Esophagus (tissue), 2 donors: Measurements from ENCODE around the gene C1orf167. TPM values are rescaled to one million over a fixed set of nuclear protein-coding genes. Genes with fewer than 3 reads are reported as not detected.

Source experiments
- H3K27ac ChIP-seq, 2 donors: one replicate each; pipeline ENCODE4 v1.5.1; 2013; ENCODE audit warnings: low read depth in 2 of 2, mild to moderate bottlenecking in 2 of 2, inconsistent platforms in 1 of 2, low read length in 1 of 2, moderate library complexity in 1 of 2
- H3K27me3 ChIP-seq, 2 donors: one replicate each; pipeline ENCODE4 v1.6.1; 2013; ENCODE audit warnings: low read length in 2 of 2, control low read depth in 1 of 2, mild to moderate bottlenecking in 1 of 2; ENCODE audit not compliant: insufficient read depth in 2 of 2, control insufficient read depth in 1 of 2
- H3K36me3 ChIP-seq, 2 donors: one replicate each; pipeline ENCODE4 v1.6.1; 2013; ENCODE audit warnings: low read length in 1 of 2; ENCODE audit not compliant: control insufficient read depth in 2 of 2, insufficient read depth in 2 of 2
- H3K4me1 ChIP-seq, 2 donors: one replicate each; pipeline ENCODE4 v1.6.1; 2013; ENCODE audit warnings: low read length in 1 of 2; ENCODE audit not compliant: control insufficient read depth in 2 of 2, insufficient read depth in 2 of 2
- H3K4me3 ChIP-seq, 2 donors: one replicate each; pipeline ENCODE4 v1.5.1; 2013; ENCODE audit warnings: low read length in 2 of 2, mild to moderate bottlenecking in 2 of 2, low read depth in 1 of 2, moderate library complexity in 1 of 2
- H3K9me3 ChIP-seq, 2 donors: one replicate each; pipeline ENCODE4 v1.6.1; 2013; ENCODE audit warnings: mild to moderate bottlenecking in 2 of 2, low read depth in 1 of 2, low read length in 1 of 2, moderate library complexity in 1 of 2; ENCODE audit not compliant: control insufficient read depth in 2 of 2, insufficient read depth in 1 of 2
- WGBS, 2 donors: extraction: QIAGEN DNeasy Blood & Tissue Kit; methylation state at CpG; one replicate each; pipeline ENCODE4 v1.1.7; 2013; 5-methylcytosine and 5-hydroxymethylcytosine counted together
- polyA plus RNA-seq, 2 donors: library from polyadenylated mRNA; stranded (reverse); fragments of 200-250 nt; gene quantifications; one replicate each; pipeline ENCODE4 v1.2.3, GENCODE V29; 2013
- donor health status: healthy with polysubstance abuse.
- donor health status: Bipolar disorder and iron deficiency.

The C1orf167 gene
- polyA plus RNA-seq, 2 donors = 0.98 to 1.3 TPM

DNA sequence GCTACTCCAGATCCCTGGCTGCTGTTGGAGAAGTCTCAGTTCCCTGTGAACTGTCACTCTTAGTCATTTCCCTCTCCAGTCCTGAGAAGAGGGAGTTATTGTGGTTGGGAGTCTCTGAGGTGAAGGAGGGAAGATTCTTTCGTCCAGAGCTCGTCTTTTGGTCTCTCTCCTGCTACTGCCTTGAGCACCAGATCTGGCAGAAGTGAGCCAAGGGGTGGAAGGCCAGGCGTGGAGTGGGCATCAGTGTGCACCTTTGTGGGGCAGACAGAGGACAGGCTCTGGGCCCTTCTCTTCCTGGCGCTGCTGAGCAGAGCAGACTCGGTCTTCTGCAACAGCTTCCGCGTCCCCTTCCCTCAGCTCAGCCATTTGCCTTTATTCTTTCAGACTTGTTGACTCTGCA is 63.1 kb downstream of the C1orf167 start:
- Histone ChIP-seq H3K4me3 (no peak overlapping the region), H3K27ac (no peak overlapping the region), H3K9me3 (no peaks in the 10 kb centered on the region), H3K27me3 (no peaks in the 10 kb centered on the region), H3K36me3 (peaks cover 12 to 50% of the 10 kb centered on the region in 2 donors), H3K4me1 (no peaks in the 10 kb centered on the region)
- 91% methylated on average over 7 of the region's 7 CpGs for WGBS, 2 donors

DNA sequence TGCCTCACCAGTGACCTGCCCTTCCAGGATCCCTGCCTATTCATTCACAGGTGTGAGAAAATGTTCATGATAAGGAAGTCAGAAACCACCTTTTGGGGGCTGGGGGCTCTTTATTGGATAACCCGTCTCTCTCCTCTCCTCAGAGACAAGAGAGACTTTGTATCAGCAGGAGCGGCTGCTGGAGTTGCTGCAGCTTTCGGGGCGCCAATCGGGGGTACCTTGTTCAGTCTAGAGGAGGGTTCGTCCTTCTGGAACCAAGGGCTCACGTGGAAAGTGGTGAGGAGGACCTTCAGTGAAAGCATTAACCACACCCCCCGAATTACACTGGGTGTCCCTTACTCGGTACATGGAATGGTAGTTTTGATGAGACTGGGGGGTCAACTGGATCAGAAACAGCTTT is 65.0 kb downstream of the C1orf167 start:
- H3K36me3 ChIP-seq = peaks cover 12 to 50% of the 10 kb centered on the region in 2 donors
- H3K27ac ChIP-seq = no peak overlapping the region
- H3K9me3 ChIP-seq = no peaks in the 10 kb centered on the region
- no peaks in the 10 kb centered on the region for H3K27me3 ChIP-seq
- 96% methylated on average over 9 of the region's 9 CpGs for WGBS, 2 donors
- no peak overlapping the region for H3K4me3 ChIP-seq
- no peaks in the 10 kb centered on the region for H3K4me1 ChIP-seq

DNA sequence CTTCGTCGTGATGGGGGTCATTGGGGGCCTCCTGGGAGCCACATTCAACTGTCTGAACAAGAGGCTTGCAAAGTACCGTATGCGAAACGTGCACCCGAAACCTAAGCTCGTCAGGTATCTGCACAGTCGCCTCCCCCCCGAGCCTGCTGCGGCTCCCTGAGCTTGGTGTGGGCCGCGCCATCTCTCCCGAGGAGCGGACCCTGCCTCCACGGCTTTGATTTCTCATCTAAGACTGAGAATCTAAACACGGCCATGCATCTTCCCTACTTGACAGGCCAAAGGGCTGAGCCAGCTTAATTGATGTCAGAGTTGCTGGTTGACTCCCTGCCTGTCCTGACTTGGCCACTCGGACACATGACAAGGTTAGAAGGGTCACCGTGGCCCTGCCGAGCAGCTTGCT is 66.5 kb downstream of the C1orf167 start:
- Histone ChIP-seq H3K27me3 (no peaks in the 10 kb centered on the region), H3K9me3 (no peaks in the 10 kb centered on the region), H3K27ac (no peak overlapping the region), H3K36me3 (peaks cover 17 to 50% of the 10 kb centered on the region in 2 donors), H3K4me1 (no peaks in the 10 kb centered on the region), H3K4me3 (no peak overlapping the region)
- WGBS, 2 donors = 90 to 92% methylated on average over 19 of the region's 19 CpGs

DNA sequence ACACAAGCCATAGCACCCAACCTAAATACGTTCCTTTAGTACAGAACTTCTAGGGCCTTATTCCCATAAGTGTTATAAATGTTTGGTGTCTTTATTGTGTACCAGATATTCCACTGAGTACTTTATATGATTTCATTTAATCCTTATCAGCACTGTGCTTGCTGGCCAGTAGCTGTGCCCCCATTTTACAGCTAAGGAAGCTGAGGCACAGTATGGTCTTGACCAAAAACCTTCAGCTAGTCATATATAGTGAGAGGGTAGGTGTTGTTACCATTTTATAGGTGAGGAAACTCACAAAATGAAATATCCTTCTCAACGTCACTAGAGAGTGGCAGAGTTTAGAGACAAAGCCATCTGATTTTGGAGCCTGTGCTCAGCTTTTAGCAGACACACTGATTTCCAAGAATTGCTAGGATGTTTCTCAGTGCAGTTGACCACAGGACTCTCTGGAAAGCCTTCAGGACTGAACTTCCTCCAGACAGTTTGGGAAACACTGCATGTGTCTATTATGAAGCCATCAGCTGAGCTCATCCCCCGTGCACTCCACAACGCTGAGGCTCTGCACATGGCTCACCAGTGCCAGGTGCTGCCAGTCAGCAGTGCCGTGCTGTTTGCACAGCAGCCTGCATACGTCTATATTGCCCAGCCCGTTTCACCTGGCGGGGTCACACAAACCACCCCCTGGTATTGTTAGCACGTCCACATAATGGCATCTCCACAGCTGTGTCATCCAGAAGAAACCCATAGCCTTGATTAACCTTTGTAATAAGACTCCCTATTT is 70.1 kb downstream of the C1orf167 start:
- H3K9me3 ChIP-seq = no peaks in the 10 kb centered on the region
- no peaks in the 10 kb centered on the region for H3K4me1 ChIP-seq
- H3K36me3 ChIP-seq = peaks cover 27 to 65% of the 10 kb centered on the region in 2 donors
- 77 to 84% methylated on average over 9 of the region's 9 CpGs for WGBS, 2 donors
- no peak overlapping the region for H3K27ac ChIP-seq
- H3K27me3 ChIP-seq = no peaks in the 10 kb centered on the region
- H3K4me3 ChIP-seq = no peak overlapping the region

DNA sequence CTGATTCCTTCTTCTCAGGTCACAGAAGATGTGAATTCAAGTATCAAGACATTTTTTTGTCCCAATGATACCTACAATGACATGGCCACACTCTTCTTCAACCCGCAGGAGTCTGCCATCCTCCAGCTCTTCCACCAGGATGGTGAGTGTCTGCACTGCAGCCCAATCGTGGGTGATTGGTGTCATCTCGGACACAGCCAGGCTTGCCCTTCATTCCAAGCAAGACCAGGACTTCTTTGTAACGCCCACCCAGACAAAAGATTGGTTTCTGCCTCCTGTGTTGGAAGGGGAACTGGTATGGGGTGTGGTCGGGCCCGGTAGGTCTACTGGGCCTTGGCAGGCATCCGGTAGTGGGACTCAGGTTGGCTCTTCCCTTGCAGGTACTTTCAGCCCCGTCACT is 71.5 kb downstream of the C1orf167 start:
- 90 to 93% methylated on average over 8 of the region's 8 CpGs for WGBS, 2 donors
- Histone ChIP-seq H3K4me1 (no peaks in the 10 kb centered on the region), H3K27ac (no peak overlapping the region), H3K4me3 (no peak overlapping the region), H3K27me3 (no peaks in the 10 kb centered on the region), H3K9me3 (no peaks in the 10 kb centered on the region), H3K36me3 (peaks cover 26 to 65% of the 10 kb centered on the region in 2 donors)

DNA sequence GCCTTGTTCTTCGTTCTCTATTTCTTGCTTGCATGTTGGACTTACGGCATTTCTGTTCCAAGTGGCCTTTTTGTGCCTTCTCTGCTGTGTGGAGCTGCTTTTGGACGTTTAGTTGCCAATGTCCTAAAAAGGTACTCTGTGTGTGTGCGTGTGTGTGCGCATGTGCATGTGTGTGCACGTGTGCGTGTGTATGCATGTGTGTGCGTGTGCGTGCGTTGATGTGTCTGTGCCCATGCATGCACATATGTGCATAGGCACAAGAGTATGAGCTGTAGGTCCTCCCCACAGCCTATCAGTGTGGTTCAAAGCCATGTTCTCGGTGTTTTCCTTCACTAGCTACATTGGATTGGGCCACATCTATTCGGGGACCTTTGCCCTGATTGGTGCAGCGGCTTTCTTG is 71.9 kb downstream of the C1orf167 start:
- Histone ChIP-seq H3K36me3 (peaks cover 25 to 62% of the 10 kb centered on the region in 2 donors), H3K27ac (no peak overlapping the region), H3K4me3 (no peak overlapping the region), H3K9me3 (no peaks in the 10 kb centered on the region), H3K4me1 (no peaks in the 10 kb centered on the region), H3K27me3 (no peaks in the 10 kb centered on the region)
- WGBS, 2 donors = 93 to 94% methylated on average over 13 of the region's 13 CpGs

DNA sequence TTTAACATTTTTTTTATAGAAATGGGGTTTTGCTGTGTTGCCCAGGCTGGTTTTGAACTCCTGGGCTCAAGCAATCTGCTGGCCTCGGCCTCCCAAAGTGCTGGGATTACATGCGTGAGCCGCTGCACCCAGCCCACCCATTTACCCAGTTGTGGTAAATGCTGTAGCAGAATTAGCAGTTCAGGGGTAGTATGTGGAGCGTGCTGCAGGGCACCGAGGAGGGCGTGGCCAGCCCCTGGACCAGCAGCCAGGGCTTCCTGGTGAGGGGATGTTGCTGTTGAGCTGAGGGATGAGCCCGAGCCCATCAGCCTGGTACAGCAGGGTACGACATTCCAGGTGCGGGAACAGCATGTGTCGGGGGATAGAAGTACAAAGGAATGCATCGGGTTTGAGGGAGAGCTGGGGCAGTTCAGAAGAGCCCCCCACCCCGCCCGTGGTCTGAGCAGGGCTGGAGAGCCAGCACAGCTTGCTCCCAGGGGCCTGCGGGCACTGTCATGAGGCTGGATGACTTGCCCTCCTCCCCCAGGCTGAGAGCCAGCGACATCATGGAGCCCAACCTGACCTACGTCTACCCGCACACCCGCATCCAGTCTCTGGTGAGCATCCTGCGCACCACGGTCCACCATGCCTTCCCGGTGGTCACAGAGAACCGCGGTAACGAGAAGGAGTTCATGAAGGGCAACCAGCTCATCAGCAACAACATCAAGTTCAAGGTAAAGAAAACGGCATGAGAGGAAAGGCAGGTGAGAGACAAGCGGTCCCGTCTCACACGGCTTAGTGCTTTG is 73.6 kb downstream of the C1orf167 start:
- Histone ChIP-seq H3K36me3 (peaks cover 31 to 64% of the 10 kb centered on the region in 2 donors), H3K27ac (no peak overlapping the region), H3K27me3 (no peaks in the 10 kb centered on the region), H3K4me1 (no peaks in the 10 kb centered on the region), H3K4me3 (no peak overlapping the region), H3K9me3 (no peaks in the 10 kb centered on the region)
- 94% methylated on average over 28 of the region's 28 CpGs for WGBS, 2 donors

DNA sequence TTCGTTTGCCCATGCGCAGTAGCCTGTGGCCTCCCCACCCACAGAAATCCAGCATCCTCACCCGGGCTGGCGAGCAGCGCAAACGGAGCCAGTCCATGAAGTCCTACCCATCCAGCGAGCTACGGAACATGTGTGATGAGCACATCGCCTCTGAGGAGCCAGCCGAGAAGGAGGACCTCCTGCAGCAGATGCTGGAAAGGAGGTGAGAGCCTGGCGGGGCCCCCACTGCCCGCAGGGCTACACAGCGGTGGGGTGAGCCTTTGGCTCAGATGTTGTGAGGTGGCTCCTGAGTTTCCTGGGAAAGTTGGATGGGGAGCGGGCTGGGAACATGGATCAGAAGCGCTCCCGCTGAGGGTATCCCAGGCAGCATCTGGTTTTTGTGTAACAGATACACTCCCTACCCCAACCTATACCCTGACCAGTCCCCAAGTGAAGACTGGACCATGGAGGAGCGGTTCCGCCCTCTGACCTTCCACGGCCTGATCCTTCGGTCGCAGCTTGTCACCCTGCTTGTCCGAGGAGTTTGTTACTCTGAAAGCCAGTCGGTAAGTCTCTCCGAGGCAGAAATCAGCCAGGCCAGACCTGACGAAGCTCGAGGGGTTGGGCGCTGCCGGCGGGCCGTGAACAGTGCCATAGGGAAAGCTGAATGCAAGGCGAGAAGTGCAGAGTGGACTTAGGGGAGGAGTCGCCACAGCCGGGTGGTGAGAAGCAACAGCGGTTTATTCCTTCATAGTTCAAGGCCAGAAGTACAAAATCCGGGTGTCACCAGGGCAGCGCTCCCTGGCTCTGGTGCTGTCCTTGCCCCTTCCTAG is 75.2 kb downstream of the C1orf167 start:
- Histone ChIP-seq H3K27me3 (no peaks in the 10 kb centered on the region), H3K27ac (no peak overlapping the region), H3K4me3 (no peak overlapping the region), H3K9me3 (no peaks in the 10 kb centered on the region), H3K36me3 (peaks cover 39 to 72% of the 10 kb centered on the region in 2 donors), H3K4me1 (no peaks in the 10 kb centered on the region)
- WGBS, 2 donors = 84 to 91% methylated on average over 36 of the region's 36 CpGs

DNA sequence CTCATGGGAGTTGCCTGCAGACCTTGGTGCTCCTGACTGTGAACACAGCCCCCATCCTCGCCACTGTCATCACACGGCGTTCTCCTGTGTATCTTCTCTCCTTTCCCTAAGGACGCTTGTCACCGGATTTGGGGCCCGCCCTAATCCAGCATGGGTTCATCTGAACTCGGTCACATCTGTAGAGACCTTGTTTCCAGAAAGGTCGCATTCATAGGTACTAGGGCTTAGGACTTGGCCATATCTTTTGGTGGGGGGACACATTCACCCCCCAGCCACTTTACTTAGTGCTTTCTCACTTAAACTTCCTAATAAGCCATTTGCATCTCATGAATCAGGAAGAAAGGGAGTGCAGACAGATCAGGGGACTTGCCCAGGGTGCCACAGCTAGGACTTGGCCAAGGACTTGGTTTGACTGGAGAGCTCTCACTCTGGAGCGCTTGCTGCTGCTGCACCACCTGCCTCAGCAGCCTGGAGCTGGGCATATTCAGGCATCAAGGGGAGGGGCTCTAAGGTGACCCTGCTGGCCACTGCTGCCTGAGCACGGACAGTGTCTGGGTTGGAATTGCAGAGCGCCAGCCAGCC is 75.9 kb downstream of the C1orf167 start:
- no peak overlapping the region for H3K4me3 ChIP-seq
- no peaks in the 10 kb centered on the region for H3K9me3 ChIP-seq
- WGBS, 2 donors = 85 to 86% methylated on average over 11 of the region's 11 CpGs
- no peak overlapping the region for H3K27ac ChIP-seq
- H3K4me1 ChIP-seq = no peaks in the 10 kb centered on the region
- H3K36me3 ChIP-seq = peaks cover 39 to 73% of the 10 kb centered on the region in 2 donors
- H3K27me3 ChIP-seq = no peaks in the 10 kb centered on the region
